ENCODE results near the gene PLPP4. TPM values are rescaled to one million over a fixed set of nuclear protein-coding genes. Genes with fewer than 3 reads are reported as not detected.

PLPP4 gene
- total RNA-seq, 2 experiments from 2014 or later, result not detected

- Mint-ChIP-seq H3K27ac (no peak overlapping the region), H3K36me3 (ENCODE audit: low read depth) (no peaks in the 10 kb centered on the region), H3K4me1 (ENCODE audit: low read depth) (no peaks in the 10 kb centered on the region), H3K4me3 (no peak overlapping the region), H3K27me3 (peaks cover 4% of the 10 kb centered on the region), H3K9me3 (peaks cover 11% of the 10 kb centered on the region)
- ATAC-seq (ENCODE audit: poor library complexity) (no peak), DNase-seq (no peak)
- Histone ChIP-seq H3K27ac (ENCODE audit: low read depth in 1 of 2, low read length in 2 of 2) (no peak overlapping the region), H3K4me1 (ENCODE audit: insufficient read depth, low read length) (no peaks in the 10 kb centered on the region), H3K27me3 (ENCODE audit: control insufficient read depth in 1 of 2, insufficient read depth in 2 of 2, low read length in 2 of 2) (no peaks in the 10 kb centered on the region), H3K9me3 (ENCODE audit: control insufficient read depth in 1 of 2, insufficient read depth in 1 of 2, low read length in 2 of 2) (no peaks in the 10 kb centered on the region), H3K36me3 (ENCODE audit: insufficient read depth, low read length) (no peaks in the 10 kb centered on the region), H3K4me3 (ENCODE audit: low read length) (no peak overlapping the region)
- intact Hi-C loops (cut with DNase I, micrococcal nuclease), result no loop called here
- ChIA-PET CTCF (no interaction called here), POLR2A (no interaction called here)
- no peak for TF ChIP-seq CTCF (IDR thresholded peaks at IDR 0.05)
Observed at GRCh38 chr10:120538091-120538490, 81.1 kb downstream of the PLPP4 start.

GRCh38 chr10:120539076-120539475 lies 82.0 kb downstream of the PLPP4 start:
- Mint-ChIP-seq H3K27ac (no peak overlapping the region), H3K9me3 (peaks cover 11% of the 10 kb centered on the region), H3K4me1 (ENCODE audit: low read depth) (no peaks in the 10 kb centered on the region), H3K36me3 (ENCODE audit: low read depth) (no peaks in the 10 kb centered on the region), H3K4me3 (no peak overlapping the region), H3K27me3 (peaks cover 4% of the 10 kb centered on the region)
- no peak for DNase-seq
- H3K4me3 ChIP-seq (ENCODE audit: low read length), result no peak overlapping the region
- ChIA-PET POLR2A (no interaction called here), CTCF (no interaction called here)
- no peak for TF ChIP-seq CTCF (IDR thresholded peaks at IDR 0.05)
- no peak overlapping the region for H3K27ac ChIP-seq (ENCODE audit: low read depth in 1 of 2, low read length in 2 of 2)
- ATAC-seq (ENCODE audit: poor library complexity), result no peak
- no peaks in the 10 kb centered on the region for H3K9me3 ChIP-seq (ENCODE audit: control insufficient read depth in 1 of 2, insufficient read depth in 1 of 2, low read length in 2 of 2)
- no peaks in the 10 kb centered on the region for H3K36me3 ChIP-seq (ENCODE audit: insufficient read depth, low read length)
- no peaks in the 10 kb centered on the region for H3K4me1 ChIP-seq (ENCODE audit: insufficient read depth, low read length)
- intact Hi-C loops (cut with DNase I, micrococcal nuclease), result no loop called here
- no peaks in the 10 kb centered on the region for H3K27me3 ChIP-seq (ENCODE audit: control insufficient read depth in 1 of 2, insufficient read depth in 2 of 2, low read length in 2 of 2)

DNA sequence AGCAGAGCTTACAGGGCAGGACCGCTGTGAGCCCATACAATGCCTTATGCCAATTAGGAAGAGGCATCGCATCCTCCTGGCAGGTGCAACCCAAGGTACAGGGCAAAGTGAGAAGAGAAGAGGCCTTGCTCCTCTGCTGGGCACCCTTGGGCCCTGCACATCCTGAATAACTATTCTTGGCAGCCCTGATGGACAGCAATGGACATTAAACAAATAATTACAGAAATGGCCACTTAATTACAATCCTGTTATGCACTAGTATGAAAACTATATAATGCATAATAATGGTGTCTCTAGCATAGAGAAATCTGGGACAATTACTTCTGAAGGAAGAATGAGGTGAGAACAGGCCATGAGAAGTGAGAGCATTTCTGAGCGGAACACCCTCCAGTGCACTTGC lies 83.5 kb downstream of the PLPP4 start:
- TF ChIP-seq CTCF (IDR thresholded peaks at IDR 0.05), result no peak
- no peaks in the 10 kb centered on the region for H3K4me1 ChIP-seq (ENCODE audit: insufficient read depth, low read length)
- no peaks in the 10 kb centered on the region for H3K4me1 Mint-ChIP-seq (ENCODE audit: low read depth)
- no peaks in the 10 kb centered on the region for H3K36me3 Mint-ChIP-seq (ENCODE audit: low read depth)
- H3K27me3 ChIP-seq (ENCODE audit: control insufficient read depth in 1 of 2, insufficient read depth in 2 of 2, low read length in 2 of 2), result no peaks in the 10 kb centered on the region
- DNase-seq (no peak), ATAC-seq (ENCODE audit: poor library complexity) (no peak)
- H3K4me3 Mint-ChIP-seq, result no peak overlapping the region
- peaks cover under 1% of the 10 kb centered on the region for H3K27me3 Mint-ChIP-seq
- peaks cover 2% of the 10 kb centered on the region for H3K9me3 Mint-ChIP-seq
- H3K27ac ChIP-seq (ENCODE audit: low read depth in 1 of 2, low read length in 2 of 2), result no peak overlapping the region
- no peaks in the 10 kb centered on the region for H3K36me3 ChIP-seq (ENCODE audit: insufficient read depth, low read length)
- ChIA-PET POLR2A (no interaction called here), CTCF (no interaction called here)
- no peaks in the 10 kb centered on the region for H3K9me3 ChIP-seq (ENCODE audit: control insufficient read depth in 1 of 2, insufficient read depth in 1 of 2, low read length in 2 of 2)
- H3K27ac Mint-ChIP-seq, result no peak overlapping the region
- intact Hi-C loops (cut with DNase I, micrococcal nuclease), result no loop called here
- no peak overlapping the region for H3K4me3 ChIP-seq (ENCODE audit: low read length)

Measured in CD4-positive, alpha-beta T cell (primary cell).